Adrenal gland (tissue), 12 donors: ENCODE measurements around the gene SLC38A11. TPM values are rescaled to one million over a fixed set of nuclear protein-coding genes. Genes with fewer than 3 reads are reported as not detected.

Experiments used
- DNase-seq, 7 donors: peaks; one replicate each; pipeline ENCODE4 v3.0.0-alpha.2; 2019 to 2020
- H3K27ac ChIP-seq, 5 donors: fragments of 200-600 bp; sonication (generic) in 4 of 5; 1 replicate in 3 of 5; 2 replicates in 2 of 5; pipeline versions ENCODE4 v1.5.1 to v1.8.0; 2016 to 2020; ENCODE audit warnings: mild to moderate bottlenecking in 1 of 5
- H3K27me3 ChIP-seq: fragments of 200-600 bp; 2 replicates; pipeline ENCODE4 v1.8.0; 2021
- H3K36me3 ChIP-seq, 2 donors: fragments of 200-600 bp; replicated peaks in 1 of 2; 1 replicate in 1 of 2; 2 replicates in 1 of 2; pipeline versions ENCODE4 v1.5.1 to v1.8.0; 2018 to 2022
- H3K4me1 ChIP-seq, 2 donors: fragments of 200-600 bp; replicated peaks in 1 of 2; 1 replicate in 1 of 2; 2 replicates in 1 of 2; pipeline versions ENCODE4 v1.5.1 to v1.8.0; 2018 to 2021
- H3K4me3 ChIP-seq, 4 donors: fragments of 200-600 bp; sonication (generic) in 3 of 4; one replicate each; pipeline ENCODE4 v1.5.1; 2016 to 2018
- H3K9me3 ChIP-seq, 3 donors: fragments of 200-600 bp; sonication (generic) in 1 of 3; replicated peaks in 1 of 3; 1 replicate in 2 of 3; 2 replicates in 1 of 3; pipeline versions ENCODE4 v1.5.1 to v1.8.0; 2016 to 2021
- POLR2A ChIP-seq, 2 donors: fragments of 450-650 bp; IDR thresholded peaks; one replicate each; pipeline ENCODE4 v1.6.1; 2017; ENCODE audit warnings: antibody characterized with exemption in 2 of 2, mild to moderate bottlenecking in 2 of 2, moderate library complexity in 1 of 2
- WGBS, 4 donors: extraction: QIAGEN DNeasy Blood & Tissue Kit in 2 of 4; methylation state at CpG; one replicate each; pipeline versions ENCODE4 v1.1.5 to v1.1.7; 2013 to 2017; 5-methylcytosine and 5-hydroxymethylcytosine counted together
- intact Hi-C, 2 donors: fragments of 100-400 bp; cut with DNase I; formaldehyde crosslinking; loops; one replicate each; pipeline versions ENCODE4 v1.14.1 to v1.15.0; 2022 to 2023
- polyA plus RNA-seq, 3 donors: library from polyadenylated mRNA; stranded (reverse); fragments of 200-250 nt in 2 of 3; fragments of 350-450 nt in 1 of 3; fragmentation: Illumina TruSeq in 1 of 3; extraction: RNeasy Lipid Tissue Mini Kit (QIAGEN cat#74804) in 1 of 3; gene quantifications; one replicate each; pipeline ENCODE4 v1.2.3, GENCODE V29; 2013 to 2014
- total RNA-seq, 9 donors: library from RNA; depleted of rRNA in 4 of 9; stranded (reverse); fragments of >200 nt in 4 of 9; fragments of 120-200 nt in 1 of 9; fragmentation: NEBNext Ultra II Directional in 1 of 9; extraction: Animal tissue kit (Norgen Biotek cat#: 25700) in 1 of 9; gene quantifications; one replicate each; pipeline versions ENCODE4 v1.1.0 to v1.2.4, GENCODE V29; 2013 to 2023
- TF ChIP-seq, protein P1 (sequence below), 6 experiments: fragments of 450-650 bp in 4 of 6; fragments of 200-600 bp in 2 of 6; sonication (generic) in 1 of 6; IDR thresholded peaks; 1 replicate in 5 of 6; 2 replicates in 1 of 6; pipeline versions ENCODE4 v1.5.1 to v1.8.0; 2016 to 2021; ENCODE audit warnings: antibody characterized with exemption in 6 of 6, mild to moderate bottlenecking in 2 of 6, moderate library complexity in 1 of 6
- donor health status: healthy with polysubstance abuse.
- donor health status: Bipolar disorder and iron deficiency.
- donor health status: DM: yes; HTN: yes; CAD: no.
- donor health status: DM: no; HTN: no; CAD: no.
- donor health status: DM: no; HTN: no; CAD: no.
- donor health status: DM: yes; HTN: yes; CAD: no.

The SLC38A11 gene
- total and polyA plus RNA-seq, 12 donors, result 0.39 to 36.9 (median 2.0) TPM; not detected in 2

- intact Hi-C loops, result no loop called here
- Histone ChIP-seq H3K9me3 (no peaks in the 10 kb centered on the region), H3K36me3 (no peaks in the 10 kb centered on the region), H3K27me3 (no peaks in the 10 kb centered on the region), H3K4me3 (no peak overlapping the region), H3K4me1 (no peaks in the 10 kb centered on the region), H3K27ac (no peak overlapping the region)
- DNase-seq, result no peak
- TF ChIP-seq, protein P1, sequence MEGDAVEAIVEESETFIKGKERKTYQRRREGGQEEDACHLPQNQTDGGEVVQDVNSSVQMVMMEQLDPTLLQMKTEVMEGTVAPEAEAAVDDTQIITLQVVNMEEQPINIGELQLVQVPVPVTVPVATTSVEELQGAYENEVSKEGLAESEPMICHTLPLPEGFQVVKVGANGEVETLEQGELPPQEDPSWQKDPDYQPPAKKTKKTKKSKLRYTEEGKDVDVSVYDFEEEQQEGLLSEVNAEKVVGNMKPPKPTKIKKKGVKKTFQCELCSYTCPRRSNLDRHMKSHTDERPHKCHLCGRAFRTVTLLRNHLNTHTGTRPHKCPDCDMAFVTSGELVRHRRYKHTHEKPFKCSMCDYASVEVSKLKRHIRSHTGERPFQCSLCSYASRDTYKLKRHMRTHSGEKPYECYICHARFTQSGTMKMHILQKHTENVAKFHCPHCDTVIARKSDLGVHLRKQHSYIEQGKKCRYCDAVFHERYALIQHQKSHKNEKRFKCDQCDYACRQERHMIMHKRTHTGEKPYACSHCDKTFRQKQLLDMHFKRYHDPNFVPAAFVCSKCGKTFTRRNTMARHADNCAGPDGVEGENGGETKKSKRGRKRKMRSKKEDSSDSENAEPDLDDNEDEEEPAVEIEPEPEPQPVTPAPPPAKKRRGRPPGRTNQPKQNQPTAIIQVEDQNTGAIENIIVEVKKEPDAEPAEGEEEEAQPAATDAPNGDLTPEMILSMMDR (IDR thresholded peaks at IDR 0.05), result no peak
- TF ChIP-seq POLR2A (IDR thresholded peaks at IDR 0.05), result no peak
- WGBS, 4 donors, result 79 to 84% (median 81%) methylated on average over 3 of the region's 3 CpGs
Measured at GRCh38 chr2:164976301-164976700, 21.0 kb upstream of the SLC38A11 start.

DNA sequence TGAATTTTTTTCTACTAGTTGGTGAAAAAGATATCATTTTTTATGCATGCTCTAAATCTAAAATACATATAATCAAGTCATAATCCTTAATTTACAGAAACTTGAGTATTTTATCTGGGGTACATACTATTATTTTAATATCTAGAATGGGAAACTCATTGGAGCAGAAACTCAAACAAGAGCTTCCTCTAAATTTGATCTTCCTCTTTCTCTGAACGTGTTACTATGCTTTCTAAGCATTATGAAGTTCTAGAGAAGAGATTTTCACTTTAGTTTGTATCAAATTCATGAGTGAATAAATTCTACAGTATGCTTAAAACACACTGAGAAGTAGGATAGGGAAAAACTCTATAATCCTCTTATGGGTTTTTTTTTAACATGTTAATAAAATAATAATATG, 20.6 kb upstream of the SLC38A11 start:
- intact Hi-C loops, result no loop called here
- Histone ChIP-seq H3K27me3 (no peaks in the 10 kb centered on the region), H3K9me3 (no peaks in the 10 kb centered on the region), H3K4me3 (no peak overlapping the region), H3K4me1 (no peaks in the 10 kb centered on the region), H3K36me3 (no peaks in the 10 kb centered on the region), H3K27ac (no peak overlapping the region)
- DNase-seq, result no peak
- WGBS, 4 donors, result 44 to 51% (median 50%) methylated on average over 1 of the region's 1 CpG
- no peak for TF ChIP-seq POLR2A (IDR thresholded peaks at IDR 0.05)
- TF ChIP-seq, protein P1 (IDR thresholded peaks at IDR 0.05), result no peak

DNA sequence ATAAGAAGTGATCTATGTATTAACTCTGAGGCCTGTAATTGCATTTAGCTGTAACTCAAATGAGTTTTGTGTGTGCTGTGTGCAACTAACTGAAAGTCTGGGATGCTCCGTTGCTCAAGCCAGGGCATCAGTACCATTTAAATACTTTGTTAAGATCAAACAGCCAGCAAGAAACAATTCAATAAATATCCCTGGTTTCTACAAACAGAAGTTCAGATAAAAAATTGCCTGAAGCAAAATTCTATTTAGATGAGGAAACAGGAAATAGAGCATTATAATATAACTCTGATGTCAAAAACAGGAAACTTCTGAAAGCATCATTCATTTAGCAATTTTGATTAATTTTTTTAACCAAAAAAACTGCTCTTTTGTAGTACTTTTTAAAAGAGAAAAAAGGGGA, 18.9 kb upstream of the SLC38A11 start:
- WGBS, 4 donors, result 55 to 84% (median 68%) methylated on average over 1 of the region's 1 CpG
- TF ChIP-seq, protein P1 (IDR thresholded peaks at IDR 0.05), result no peak
- no peak for TF ChIP-seq POLR2A (IDR thresholded peaks at IDR 0.05)
- Histone ChIP-seq H3K9me3 (no peaks in the 10 kb centered on the region), H3K36me3 (no peaks in the 10 kb centered on the region), H3K4me3 (no peak overlapping the region), H3K4me1 (no peaks in the 10 kb centered on the region), H3K27me3 (no peaks in the 10 kb centered on the region), H3K27ac (no peak overlapping the region)
- DNase-seq, result no peak
- intact Hi-C loops, result no loop called here

- no peak overlapping the region for H3K4me3 ChIP-seq
- TF ChIP-seq POLR2A (IDR thresholded peaks at IDR 0.05), result no peak
- TF ChIP-seq, protein P1 (IDR thresholded peaks at IDR 0.05), result no peak
- no peaks in the 10 kb centered on the region for H3K9me3 ChIP-seq
- intact Hi-C loops, result no loop called here
- H3K4me1 ChIP-seq, result no peaks in the 10 kb centered on the region
- DNase-seq, result no peak
- H3K36me3 ChIP-seq, result no peaks in the 10 kb centered on the region
- WGBS, 4 donors, result 85 to 95% (median 89%) methylated on average over 4 of the region's 4 CpGs
- no peak overlapping the region for H3K27ac ChIP-seq
- H3K27me3 ChIP-seq, result no peaks in the 10 kb centered on the region
Measured at GRCh38 chr2:164972216-164972615, 16.9 kb upstream of the SLC38A11 start.
